GM23338 (cell line): Measurements from ENCODE around the gene HFE. TPM values are rescaled to one million over a fixed set of nuclear protein-coding genes. Genes with fewer than 3 reads are reported as not detected.

Experiments
- ATAC-seq: fragments of 200-7000 bp; cut with Tn5 transposase; 3 replicates; pipeline ENCODE4 v1.9.1; 2020
- DNase-seq: peaks from one replicate; pipeline ENCODE4 v3.0.0-alpha.2; 2015; ENCODE audit warnings: low spot score
- H2AFZ ChIP-seq: fragments of 200-600 bp; sonication (generic); 2 replicates; pipeline ENCODE4 v1.8.0; 2016; ENCODE audit warnings: antibody characterized with exemption, mild to moderate bottlenecking, moderate library complexity
- H3F3A ChIP-seq: fragments of 200-600 bp; sonication (generic); replicated peaks from 2 replicates; pipeline ENCODE4 v1.8.0; 2017; ENCODE audit warnings: antibody characterized with exemption, mixed run types, low read depth
- H3K27ac ChIP-seq: fragments of 200-600 bp; sonication (generic); 2 replicates; pipeline ENCODE4 v1.6.1; 2016; ENCODE audit warnings: low read depth
- H3K27me3 ChIP-seq: fragments of 200-600 bp; sonication (generic); 2 replicates; pipeline ENCODE4 v1.8.0; 2016; ENCODE audit warnings: mild to moderate bottlenecking, mixed run types, moderate library complexity; ENCODE audit not compliant: insufficient read depth
- H3K36me3 ChIP-seq: fragments of 200-600 bp; sonication (generic); 2 replicates; pipeline ENCODE4 v1.8.0; 2016; ENCODE audit warnings: mild to moderate bottlenecking; ENCODE audit not compliant: insufficient read depth
- H3K4me1 ChIP-seq: fragments of 200-600 bp; sonication (generic); 2 replicates; pipeline ENCODE4 v1.8.0; 2016; ENCODE audit warnings: mild to moderate bottlenecking, moderate library complexity; ENCODE audit not compliant: insufficient read depth
- H3K4me2 ChIP-seq: fragments of 200-600 bp; sonication (generic); 2 replicates; pipeline ENCODE4 v1.7.1; 2017; ENCODE audit warnings: mixed run types
- H3K4me3 ChIP-seq: fragments of 200-600 bp; sonication (generic); 2 replicates; pipeline ENCODE4 v1.6.1; 2016; ENCODE audit warnings: mixed run types
- H3K79me2 ChIP-seq: fragments of 200-600 bp; sonication (generic); replicated peaks from 2 replicates; pipeline ENCODE4 v1.8.0; 2017; ENCODE audit warnings: mild to moderate bottlenecking; ENCODE audit not compliant: insufficient read depth
- H3K9me2 ChIP-seq: fragments of 200-600 bp; sonication (generic); 2 replicates; pipeline ENCODE4 v1.8.0; 2017; ENCODE audit not compliant: insufficient read depth
- H4K20me1 ChIP-seq: fragments of 200-600 bp; sonication (generic); replicated peaks from 2 replicates; pipeline ENCODE4 v1.8.0; 2017; ENCODE audit warnings: mild to moderate bottlenecking; ENCODE audit not compliant: insufficient read depth
- H3K27ac Mint-ChIP-seq: 2 replicates; pipeline ENCODE4 v1.8.0; 2020; ENCODE audit warnings: inconsistent platforms, mild to moderate bottlenecking, moderate library complexity, mixed read lengths
- H3K27me3 Mint-ChIP-seq: 3 replicates; pipeline ENCODE4 v1.8.0; 2022; ENCODE audit warnings: low read depth, mild to moderate bottlenecking, moderate library complexity, mixed read lengths, inconsistent platforms; ENCODE audit not compliant: insufficient read depth, poor library complexity
- H3K36me3 Mint-ChIP-seq: 3 replicates; pipeline ENCODE4 v1.8.0; 2021; ENCODE audit warnings: low read depth, mild to moderate bottlenecking, inconsistent platforms, moderate library complexity, mixed read lengths
- H3K4me1 Mint-ChIP-seq: 3 replicates; pipeline ENCODE4 v1.8.0; 2020; ENCODE audit warnings: mild to moderate bottlenecking, inconsistent platforms, mixed read lengths
- H3K4me3 Mint-ChIP-seq: 3 replicates; pipeline ENCODE4 v1.8.0; 2021; ENCODE audit warnings: moderate library complexity, mild to moderate bottlenecking, inconsistent platforms, mixed read lengths
- H3K9me3 Mint-ChIP-seq: 3 replicates; pipeline ENCODE4 v1.8.0; 2020; ENCODE audit warnings: moderate library complexity, mild to moderate bottlenecking, inconsistent platforms, mixed read lengths
- CTCF ChIP-seq, 2 experiments: fragments of 200-600 bp in 1 of 2; sonication (generic) in 1 of 2; conservative IDR thresholded peaks; 2 replicates each; pipeline versions ENCODE4 v1.5.1 to v1.6.1; 2016 to 2017; ENCODE audit warnings: antibody characterized with exemption in 2 of 2, low read depth in 2 of 2, mild to moderate bottlenecking in 2 of 2, moderate library complexity in 1 of 2
- EZH2 ChIP-seq: fragments of 200-600 bp; sonication (generic); IDR thresholded peaks from one replicate; pipeline ENCODE4 v1.8.0; 2017; ENCODE audit warnings: antibody characterized with exemption, mild to moderate bottlenecking, low read depth; ENCODE audit not compliant: unreplicated experiment
- EZH2phosphoT487 ChIP-seq: fragments of 200-600 bp; sonication (generic); IDR thresholded peaks from one replicate; pipeline ENCODE4 v1.8.1; 2018; ENCODE audit warnings: antibody characterized with exemption; ENCODE audit not compliant: unreplicated experiment
- JUNB ChIP-seq: IDR thresholded peaks from one replicate; pipeline ENCODE4 v1.6.1; 2016; ENCODE audit warnings: antibody characterized with exemption; ENCODE audit not compliant: unreplicated experiment
- NANOG ChIP-seq: IDR thresholded peaks from 2 replicates; pipeline ENCODE4 v1.6.1; 2016; ENCODE audit warnings: antibody characterized with exemption, borderline replicate concordance
- STAT1 ChIP-seq: IDR thresholded peaks from one replicate; pipeline ENCODE4 v1.6.1; 2016; ENCODE audit warnings: antibody characterized with exemption; ENCODE audit not compliant: unreplicated experiment
- ZNF114 ChIP-seq: fragments of 250-450 bp; sonication (Bioruptor Pico); IDR thresholded peaks from 2 replicates; pipeline ENCODE4 v1.5.0; 2020; ENCODE audit warnings: mild to moderate bottlenecking, moderate library complexity
- ZNF331 ChIP-seq: fragments of 250-450 bp; sonication (Bioruptor Pico); IDR thresholded peaks from 2 replicates; pipeline ENCODE4 v1.5.0; 2020; ENCODE audit warnings: low read depth, mild to moderate bottlenecking, moderate library complexity
- polyA plus RNA-seq: library from polyadenylated mRNA; unstranded; fragments of >200 nt; fragmentation: Nextera tagmentation; extraction: Ambion mirVana; gene quantifications from 2 replicates; pipeline ENCODE4 v1.2.1, GENCODE V29; 2016
- total RNA-seq: library from RNA; depleted of rRNA; stranded (reverse); fragments of >200 nt; shearing (Covaris generic); gene quantifications from 2 replicates; pipeline ENCODE4 v1.2.3, GENCODE V29; 2014
- TF ChIP-seq, protein P1 (sequence below): fragments of 250-450 bp; sonication (Bioruptor Pico); IDR thresholded peaks from 2 replicates; pipeline ENCODE4 v1.5.0; 2020; ENCODE audit warnings: mild to moderate bottlenecking, moderate library complexity

Gene HFE
- total and polyA plus RNA-seq, 2 experiments from 2014 or later, result 0.53 to 0.63 TPM

DNA sequence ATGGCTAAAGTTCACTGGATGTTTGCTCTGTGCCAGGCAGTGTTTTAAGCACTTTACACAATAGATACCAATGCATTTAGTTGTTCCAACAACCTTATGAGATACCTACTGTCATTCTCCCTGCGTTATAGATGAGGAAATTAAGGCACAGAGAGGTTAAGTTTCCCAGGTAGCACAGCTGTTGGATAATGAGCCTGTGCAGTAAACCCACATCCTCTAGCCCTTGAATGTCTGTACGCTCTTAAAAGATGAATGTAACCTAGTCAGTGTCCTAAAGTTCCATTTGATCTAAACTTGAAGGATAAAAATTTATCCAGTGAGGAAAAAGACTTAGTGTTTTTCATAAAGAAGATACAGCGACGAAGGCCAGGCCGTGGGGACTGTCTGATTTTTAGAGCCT lies 28.0 kb downstream of the HFE start:
- no peak overlapping the region for H3K4me2 ChIP-seq
- DNase-seq (no peak), ATAC-seq (no peak)
- H3K4me3 ChIP-seq, result no peak overlapping the region
- Mint-ChIP-seq H3K9me3 (no peaks in the 10 kb centered on the region), H3K4me3 (no peak overlapping the region), H3K27ac (no peak overlapping the region), H3K27me3 (no peaks in the 10 kb centered on the region), H3K36me3 (no peaks in the 10 kb centered on the region), H3K4me1 (no peaks in the 10 kb centered on the region; the same call in 1 of the 3 replicates)
- no peaks in the 10 kb centered on the region for H3K9me2 ChIP-seq
- no peak overlapping the region; the same call in 1 of the 2 replicates for H2AFZ ChIP-seq
- H3K36me3 ChIP-seq, result no peaks in the 10 kb centered on the region
- no peaks in the 10 kb centered on the region for H3F3A ChIP-seq
- H3K27ac ChIP-seq, result no peak overlapping the region
- H3K4me1 ChIP-seq, result no peaks in the 10 kb centered on the region
- H3K79me2 ChIP-seq, result no peaks in the 10 kb centered on the region
- no peaks in the 10 kb centered on the region for H4K20me1 ChIP-seq
- TF ChIP-seq ZNF331 (CRISPR knock-in tag) (no peak), CTCF (conservative IDR thresholded peaks at IDR 0.05; ENCODE audit: low read depth in 2 of 2) (no peak), EZH2 (no peak), STAT1 (no peak), EZH2phosphoT487 (no peak), ZNF114 (no peak), NANOG (no peak), JUNB (no peak)
- TF ChIP-seq, protein P1, sequence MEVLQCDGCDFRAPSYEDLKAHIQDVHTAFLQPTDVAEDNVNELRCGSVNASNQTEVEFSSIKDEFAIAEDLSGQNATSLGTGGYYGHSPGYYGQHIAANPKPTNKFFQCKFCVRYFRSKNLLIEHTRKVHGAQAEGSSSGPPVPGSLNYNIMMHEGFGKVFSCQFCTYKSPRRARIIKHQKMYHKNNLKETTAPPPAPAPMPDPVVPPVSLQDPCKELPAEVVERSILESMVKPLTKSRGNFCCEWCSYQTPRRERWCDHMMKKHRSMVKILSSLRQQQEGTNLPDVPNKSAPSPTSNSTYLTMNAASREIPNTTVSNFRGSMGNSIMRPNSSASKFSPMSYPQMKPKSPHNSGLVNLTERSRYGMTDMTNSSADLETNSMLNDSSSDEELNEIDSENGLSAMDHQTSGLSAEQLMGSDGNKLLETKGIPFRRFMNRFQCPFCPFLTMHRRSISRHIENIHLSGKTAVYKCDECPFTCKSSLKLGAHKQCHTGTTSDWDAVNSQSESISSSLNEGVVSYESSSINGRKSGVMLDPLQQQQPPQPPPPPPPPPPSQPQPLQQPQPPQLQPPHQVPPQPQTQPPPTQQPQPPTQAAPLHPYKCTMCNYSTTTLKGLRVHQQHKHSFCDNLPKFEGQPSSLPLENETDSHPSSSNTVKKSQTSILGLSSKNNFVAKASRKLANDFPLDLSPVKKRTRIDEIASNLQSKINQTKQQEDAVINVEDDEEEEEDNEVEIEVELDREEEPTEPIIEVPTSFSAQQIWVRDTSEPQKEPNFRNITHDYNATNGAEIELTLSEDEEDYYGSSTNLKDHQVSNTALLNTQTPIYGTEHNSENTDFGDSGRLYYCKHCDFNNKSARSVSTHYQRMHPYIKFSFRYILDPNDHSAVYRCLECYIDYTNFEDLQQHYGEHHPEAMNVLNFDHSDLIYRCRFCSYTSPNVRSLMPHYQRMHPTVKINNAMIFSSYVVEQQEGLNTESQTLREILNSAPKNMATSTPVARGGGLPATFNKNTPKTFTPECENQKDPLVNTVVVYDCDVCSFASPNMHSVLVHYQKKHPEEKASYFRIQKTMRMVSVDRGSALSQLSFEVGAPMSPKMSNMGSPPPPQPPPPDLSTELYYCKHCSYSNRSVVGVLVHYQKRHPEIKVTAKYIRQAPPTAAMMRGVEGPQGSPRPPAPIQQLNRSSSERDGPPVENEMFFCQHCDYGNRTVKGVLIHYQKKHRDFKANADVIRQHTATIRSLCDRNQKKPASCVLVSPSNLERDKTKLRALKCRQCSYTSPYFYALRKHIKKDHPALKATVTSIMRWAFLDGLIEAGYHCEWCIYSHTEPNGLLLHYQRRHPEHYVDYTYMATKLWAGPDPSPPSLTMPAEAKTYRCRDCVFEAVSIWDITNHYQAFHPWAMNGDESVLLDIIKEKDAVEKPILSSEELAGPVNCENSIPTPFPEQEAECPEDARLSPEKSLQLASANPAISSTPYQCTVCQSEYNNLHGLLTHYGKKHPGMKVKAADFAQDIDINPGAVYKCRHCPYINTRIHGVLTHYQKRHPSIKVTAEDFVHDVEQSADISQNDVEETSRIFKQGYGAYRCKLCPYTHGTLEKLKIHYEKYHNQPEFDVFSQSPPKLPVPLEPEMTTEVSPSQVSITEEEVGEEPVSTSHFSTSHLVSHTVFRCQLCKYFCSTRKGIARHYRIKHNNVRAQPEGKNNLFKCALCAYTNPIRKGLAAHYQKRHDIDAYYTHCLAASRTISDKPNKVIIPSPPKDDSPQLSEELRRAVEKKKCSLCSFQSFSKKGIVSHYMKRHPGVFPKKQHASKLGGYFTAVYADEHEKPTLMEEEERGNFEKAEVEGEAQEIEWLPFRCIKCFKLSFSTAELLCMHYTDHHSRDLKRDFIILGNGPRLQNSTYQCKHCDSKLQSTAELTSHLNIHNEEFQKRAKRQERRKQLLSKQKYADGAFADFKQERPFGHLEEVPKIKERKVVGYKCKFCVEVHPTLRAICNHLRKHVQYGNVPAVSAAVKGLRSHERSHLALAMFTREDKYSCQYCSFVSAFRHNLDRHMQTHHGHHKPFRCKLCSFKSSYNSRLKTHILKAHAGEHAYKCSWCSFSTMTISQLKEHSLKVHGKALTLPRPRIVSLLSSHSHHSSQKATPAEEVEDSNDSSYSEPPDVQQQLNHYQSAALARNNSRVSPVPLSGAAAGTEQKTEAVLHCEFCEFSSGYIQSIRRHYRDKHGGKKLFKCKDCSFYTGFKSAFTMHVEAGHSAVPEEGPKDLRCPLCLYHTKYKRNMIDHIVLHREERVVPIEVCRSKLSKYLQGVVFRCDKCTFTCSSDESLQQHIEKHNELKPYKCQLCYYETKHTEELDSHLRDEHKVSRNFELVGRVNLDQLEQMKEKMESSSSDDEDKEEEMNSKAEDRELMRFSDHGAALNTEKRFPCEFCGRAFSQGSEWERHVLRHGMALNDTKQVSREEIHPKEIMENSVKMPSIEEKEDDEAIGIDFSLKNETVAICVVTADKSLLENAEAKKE (CRISPR knock-in tag), result no peak
- no peaks in the 10 kb centered on the region for H3K27me3 ChIP-seq
